Activated CD4-positive, CD25-positive, alpha-beta regulatory T cell treated with anti-CD3 and anti-CD28 coated beads, Interleukin-2, amount 50 U/mL, for 72 hours (primary cell): Measurements from ENCODE around the gene LARP4B.

Experiments
- DNase-seq: peaks from one replicate; pipeline ENCODE4 v3.0.0; 2021

The LARP4B gene

DNA sequence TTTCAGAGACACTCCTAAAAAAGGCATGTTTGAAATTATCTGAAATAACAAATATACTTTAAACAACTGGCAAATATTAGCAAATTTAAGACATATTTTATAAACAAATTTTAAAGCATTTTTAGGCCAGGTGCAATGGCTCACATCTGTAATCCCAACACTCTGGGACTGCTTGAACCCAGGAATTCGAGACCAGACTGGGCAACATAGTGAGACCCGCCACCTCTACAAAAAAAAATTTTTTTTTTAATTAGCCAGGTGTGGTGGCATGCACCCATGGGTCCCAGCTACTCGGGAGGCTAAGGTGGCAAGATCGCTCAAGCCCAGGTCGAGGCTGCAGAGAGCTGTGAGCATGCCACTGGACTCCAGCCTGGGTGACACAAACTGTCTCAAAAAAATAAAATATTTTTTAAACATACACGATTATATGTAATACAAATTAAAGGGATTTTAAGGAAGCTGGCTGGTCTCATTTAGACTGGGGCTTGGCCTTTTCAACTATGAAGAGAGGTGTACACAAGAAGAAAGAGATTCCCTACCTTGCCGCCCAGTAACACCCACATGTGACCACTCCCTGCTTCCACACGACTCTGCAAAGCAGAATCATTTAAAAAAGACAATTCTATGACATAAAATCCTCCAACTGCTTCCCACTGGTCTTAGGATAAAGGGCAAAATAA lies 7.5 kb downstream of the LARP4B start:
- no peak for DNase-seq

DNA sequence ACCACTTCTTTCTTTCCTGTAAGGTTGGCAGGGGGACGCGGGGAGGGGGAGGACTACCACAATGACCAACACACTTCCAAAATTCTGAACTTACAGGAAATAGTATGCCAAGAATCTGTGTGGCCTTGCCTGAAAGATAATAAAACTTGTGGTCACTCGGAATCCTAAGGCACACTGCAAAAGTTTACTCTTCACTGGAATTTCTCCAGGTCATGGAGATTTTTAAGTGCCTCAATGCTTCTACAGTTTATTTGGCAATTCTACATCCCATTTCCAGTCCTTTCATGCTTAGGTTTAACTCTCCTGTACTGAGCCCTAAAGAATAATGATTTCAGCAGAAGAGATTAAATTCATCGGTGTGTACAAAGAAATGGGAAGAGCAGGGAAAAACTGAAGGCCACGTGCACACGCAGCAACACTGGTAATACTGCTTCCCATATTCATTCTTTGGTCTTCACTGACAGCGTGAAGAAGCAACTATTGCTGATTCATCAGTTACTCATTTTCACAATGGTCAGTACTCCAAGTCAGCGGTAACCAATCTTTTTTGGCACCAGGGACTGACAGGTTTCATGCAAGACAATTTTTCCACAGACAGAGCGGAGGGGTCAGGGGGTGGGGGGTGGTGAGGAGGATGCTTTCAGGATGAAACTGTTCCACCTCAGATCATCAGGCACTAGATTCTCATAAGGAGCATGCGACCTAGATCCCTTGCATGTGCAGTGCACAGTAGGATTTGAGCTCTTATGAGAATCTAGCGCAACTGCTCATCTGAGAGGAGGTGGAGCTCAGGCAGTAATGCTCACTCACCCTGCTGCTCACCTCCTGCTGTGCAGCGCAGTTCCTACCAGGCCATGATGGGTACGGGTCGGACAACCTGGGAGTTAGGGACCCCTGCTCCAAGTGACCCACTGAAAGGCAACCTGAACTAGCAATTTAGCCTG lies 9.8 kb downstream of the LARP4B start:
- DNase-seq, result no peak

DNA sequence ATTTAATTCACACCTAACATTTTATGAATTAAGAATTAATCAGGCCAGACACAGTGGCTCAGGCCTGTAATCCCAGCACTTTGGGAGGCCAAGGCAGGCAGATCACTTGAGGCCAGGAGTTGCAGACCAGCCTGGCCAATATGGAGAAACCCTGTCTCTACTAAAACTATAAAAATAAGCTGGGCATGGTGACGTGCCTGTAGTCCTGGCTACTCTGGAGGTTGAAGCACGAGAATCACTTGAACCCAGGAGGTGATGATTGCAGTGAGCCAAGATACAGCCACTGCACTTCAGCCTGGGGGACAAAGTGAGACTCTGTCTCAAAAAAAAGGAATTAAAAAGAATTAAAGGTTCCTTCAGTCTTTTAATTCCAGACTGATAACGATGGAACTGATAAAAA lies 11.1 kb downstream of the LARP4B start:
- no peak for DNase-seq

DNA sequence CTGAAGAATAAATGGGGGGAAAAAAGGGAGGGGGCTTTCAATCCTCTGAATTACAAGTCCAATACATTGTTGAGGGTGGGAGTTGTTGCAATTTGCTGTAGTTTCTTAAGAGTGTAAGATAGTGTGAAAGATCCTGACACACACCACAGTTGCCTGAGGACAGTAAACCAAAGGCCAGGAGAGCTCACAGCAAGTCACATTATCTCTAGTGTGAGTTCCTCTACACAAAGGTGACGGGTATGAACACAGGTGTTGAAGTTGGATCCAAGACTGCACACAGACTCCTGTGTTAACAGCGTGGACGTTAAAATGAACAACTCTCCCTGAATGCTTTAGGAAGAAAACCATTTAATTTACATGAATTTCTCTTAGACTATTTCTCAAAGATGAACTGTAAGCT lies 12.0 kb downstream of the LARP4B start:
- DNase-seq, result no peak

DNA sequence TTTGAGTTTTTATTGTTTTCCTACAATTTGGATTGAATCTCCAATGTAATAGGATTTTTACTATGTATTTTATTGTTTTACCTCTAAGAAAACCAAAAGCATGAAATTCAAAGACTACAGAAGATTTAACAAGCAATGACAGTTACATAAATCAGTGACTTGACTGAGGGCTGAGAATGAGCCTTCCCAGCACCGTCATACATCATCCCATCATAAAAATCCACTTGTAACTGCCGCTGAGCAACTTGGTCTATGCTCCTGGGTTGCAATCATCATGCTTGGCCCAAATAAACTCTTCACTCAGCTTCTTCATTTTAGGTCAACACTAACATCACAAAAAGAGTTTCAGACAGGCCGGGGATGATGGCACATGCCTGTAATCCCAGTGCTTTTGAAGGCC lies 13.5 kb downstream of the LARP4B start:
- DNase-seq, result no peak

DNA sequence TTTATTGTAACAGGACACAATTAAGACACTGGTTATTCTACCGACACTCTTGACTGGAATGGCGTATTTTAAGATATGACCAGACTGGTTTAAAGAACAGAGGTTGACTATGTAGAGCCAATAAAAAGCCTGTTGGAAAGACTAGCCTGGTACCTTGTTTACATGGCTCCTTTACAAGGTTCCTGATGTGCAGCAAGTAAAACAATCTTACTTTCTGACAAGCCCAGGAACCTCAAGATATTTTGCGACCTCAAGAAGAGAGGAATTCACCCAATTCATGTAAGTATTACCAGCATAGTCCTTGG lies 14.1 kb downstream of the LARP4B start:
- no peak for DNase-seq

DNA sequence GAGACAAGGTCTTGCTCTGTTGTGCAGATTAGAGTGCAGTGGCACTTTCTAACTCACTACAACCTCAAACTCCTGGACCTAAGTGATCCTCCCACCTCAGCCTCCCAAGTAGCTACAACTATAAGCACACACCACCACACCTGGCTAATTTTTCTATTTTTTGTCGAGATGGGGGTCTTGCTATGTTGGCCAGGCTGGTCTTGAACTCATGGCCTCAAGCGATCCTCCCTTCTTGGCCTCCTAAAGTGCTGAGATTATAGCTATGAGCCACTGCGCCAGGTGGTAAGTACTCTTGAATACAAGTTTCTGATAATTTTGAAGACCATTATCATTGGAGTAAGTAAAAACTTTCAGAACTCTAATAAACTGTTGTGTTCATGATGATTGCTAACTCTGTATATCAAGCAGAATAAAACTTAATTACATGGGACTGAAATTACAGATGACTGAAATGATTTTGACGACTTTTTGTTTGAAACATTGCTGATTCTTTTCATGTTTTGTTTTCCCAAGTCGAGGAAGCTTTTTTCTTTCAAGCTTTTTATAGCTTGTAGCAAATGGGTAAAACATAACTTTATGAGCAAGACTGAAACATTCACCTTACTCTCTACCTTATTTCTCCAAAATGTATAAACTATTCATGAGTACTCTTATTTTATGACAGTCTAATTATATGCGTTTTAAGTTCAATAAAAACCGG lies 14.6 kb downstream of the LARP4B start:
- DNase-seq, result no peak

DNA sequence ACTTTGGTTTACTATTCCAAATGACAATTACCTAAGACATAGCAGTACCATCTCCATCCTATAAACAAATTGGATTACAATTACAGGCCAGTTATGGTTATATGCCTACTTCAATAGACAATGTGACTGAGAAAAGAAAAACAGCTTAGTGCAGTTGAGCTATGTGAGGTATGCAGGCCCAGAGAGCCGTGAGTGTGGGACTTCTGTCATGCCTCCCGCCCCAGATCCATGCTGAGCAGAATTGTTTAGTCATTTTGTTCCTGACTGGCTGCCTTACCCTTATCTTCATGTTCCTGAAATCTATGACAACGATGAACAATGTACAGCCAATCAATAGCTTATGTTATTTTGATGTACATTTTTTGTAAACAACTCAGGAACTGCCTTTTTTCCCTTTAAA lies 21.7 kb downstream of the LARP4B start:
- DNase-seq, result no peak

DNA sequence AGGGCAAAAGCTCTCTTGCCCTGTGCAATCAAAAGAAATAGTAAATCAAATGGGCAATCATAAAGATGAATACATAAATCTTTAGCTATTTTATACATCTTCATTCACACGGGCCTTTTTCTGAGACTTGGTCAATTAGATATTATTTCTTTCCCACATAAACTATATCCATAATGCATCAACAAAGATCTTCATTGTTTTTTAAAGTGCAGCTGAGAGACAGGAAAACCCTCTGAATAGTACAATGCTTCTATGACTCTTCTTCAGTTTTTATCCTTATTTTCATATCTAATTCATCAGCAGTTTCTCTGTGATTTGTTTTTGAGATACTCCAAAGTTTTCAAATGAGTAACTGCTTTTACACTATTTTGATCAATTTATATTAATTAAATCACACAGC lies 25.5 kb downstream of the LARP4B start:
- no peak for DNase-seq

DNA sequence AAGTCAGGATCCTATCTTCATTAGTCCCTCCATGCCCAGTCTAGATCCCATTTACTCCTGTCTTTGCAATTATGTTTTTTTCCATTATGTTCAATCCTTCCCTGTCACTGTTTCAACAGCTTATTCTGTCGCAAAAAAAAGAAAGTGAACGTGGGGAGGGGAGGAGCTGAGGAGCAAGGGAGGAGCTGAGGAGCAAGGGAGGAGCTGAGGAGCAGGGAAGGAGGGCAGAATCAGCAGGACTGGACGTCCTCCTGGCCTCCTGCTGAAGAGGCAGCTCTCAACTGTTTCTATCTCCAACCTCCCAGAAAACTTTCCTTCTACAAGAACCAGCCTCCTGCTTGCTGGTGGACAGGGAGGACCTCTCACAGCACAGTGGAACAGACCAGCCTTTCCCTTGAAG lies 26.0 kb downstream of the LARP4B start:
- DNase-seq, result no peak

DNA sequence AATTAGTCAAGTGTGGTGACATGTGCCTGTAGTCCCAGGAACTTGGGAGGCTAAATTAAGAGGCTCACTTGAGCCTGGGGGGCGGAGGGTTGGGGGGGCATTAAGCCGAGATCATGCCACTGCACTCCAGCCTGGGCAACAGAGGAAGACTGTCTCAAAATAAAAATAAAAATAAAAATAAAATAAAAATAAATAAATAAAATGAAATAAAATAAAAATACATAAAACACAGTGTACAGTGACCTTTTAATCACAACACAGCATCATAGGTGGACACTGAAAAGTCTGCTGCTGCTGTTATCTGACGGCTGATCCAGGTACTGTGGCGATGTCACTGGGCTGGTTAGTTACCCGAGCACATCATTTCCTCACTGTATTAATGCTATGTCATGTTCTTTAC lies 27.1 kb downstream of the LARP4B start:
- no peak for DNase-seq

DNA sequence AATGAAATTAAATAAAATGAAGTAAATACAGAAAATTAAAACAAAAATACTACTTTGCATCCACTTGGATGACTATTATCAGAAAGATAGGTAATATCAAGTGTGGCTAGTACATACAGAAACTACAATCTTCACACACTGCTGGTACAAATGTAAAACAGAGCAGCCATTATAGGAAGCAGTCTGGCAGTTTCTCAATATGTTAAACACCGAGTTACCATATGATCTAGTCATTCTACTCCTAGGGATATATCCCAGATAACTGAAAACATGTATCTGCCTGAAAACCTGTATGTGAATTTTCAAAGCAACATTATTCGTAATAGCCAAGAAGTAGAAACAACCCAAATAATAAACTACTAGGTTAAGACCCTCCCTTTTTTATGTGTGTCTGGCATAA lies 33.4 kb downstream of the LARP4B start:
- DNase-seq, result no peak

DNA sequence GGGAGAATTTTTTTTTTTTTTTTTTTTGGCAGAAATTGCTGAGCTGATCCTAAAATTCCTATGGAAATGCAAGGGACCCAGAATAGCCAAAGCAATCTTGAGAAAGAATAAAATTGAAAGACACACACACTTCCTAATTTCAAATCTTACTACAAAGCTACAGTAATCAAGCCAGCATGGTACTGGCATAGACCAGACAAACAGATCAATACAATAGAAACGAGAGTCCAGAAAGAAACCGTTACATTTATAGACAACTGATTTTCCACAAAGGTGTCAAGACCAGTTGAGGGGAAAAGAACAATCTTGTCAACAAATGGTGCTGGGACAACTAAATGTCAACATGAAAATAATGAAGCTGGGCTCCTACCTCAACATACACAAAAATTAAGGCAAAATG lies 34.5 kb downstream of the LARP4B start:
- no peak for DNase-seq

DNA sequence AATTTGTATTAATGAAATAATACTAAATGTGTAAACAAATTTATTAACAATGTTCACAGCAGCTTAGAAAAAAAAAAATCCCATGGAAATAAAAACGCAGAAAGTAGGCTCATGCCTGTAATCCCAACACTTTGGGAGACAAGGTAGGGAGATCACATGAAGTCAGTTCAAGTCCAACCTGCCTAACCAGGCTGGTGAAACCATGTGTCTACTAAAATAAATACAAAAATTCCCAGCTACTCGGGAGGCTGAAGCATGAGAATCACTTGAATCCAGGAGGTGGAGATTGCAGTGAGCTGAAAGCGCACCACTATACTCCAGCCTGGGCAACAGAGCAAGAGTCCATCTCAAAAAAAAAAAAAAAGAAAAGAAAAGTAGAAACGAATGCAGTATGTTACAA lies 36.2 kb downstream of the LARP4B start:
- DNase-seq, result no peak

DNA sequence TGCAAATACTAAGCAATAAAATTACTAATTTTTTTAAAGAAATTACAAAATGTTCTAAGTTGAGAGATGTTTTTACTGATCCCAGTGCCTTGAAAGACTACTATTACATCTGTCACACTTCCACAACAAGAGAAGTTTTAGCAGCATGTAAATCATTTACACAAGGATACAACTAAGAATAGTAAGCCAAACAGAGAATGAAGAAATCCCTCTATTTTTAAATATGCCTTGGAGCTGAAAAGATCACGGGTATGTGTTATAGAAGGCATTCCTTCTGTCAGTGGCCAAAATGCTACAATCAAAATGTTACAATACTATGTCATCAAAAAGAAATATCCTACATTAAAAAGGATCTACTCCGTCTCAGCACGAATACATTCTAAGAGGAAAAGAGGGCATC lies 52.6 kb downstream of the LARP4B start:
- DNase-seq, result no peak

DNA sequence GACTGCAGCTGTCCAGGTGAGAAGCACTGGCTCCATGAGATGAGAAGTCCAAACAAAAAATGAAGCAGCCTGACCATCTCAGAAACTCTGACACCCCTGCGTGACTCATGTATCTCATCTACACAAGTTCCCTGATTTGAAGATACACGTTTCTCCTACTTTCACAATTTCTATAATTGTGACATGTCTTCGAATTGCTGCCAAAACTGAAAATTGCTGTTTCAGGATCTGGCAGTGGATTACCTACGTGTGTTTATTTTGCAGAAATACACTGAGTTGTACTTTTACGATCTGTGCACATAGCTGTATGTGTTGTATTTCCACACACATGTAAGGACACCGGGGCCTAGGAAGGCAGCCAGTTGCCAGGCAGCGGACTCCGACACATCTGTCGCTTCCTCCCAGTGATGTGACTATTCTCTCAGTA lies 53.2 kb downstream of the LARP4B start:
- no peak for DNase-seq

DNA sequence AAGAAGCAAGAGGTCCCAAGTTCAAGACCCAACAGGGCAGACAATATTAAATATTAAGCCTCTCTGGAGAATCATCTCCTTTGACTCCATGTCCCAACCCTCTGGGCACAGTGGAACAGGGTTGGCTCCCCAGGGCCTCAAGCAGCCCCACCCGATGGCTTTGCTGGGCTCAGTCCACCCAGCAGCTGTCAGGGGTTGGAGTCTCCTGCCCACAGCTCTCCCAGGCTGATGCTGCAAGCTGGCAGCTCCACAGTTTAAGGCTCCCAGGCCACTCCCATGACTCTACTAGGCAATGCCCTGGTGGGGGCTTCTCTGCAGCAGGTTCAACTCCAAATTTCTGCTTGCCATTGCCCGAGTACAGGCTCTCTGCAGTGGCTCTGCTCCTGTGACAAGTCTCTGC lies 55.1 kb downstream of the LARP4B start:
- no peak for DNase-seq

DNA sequence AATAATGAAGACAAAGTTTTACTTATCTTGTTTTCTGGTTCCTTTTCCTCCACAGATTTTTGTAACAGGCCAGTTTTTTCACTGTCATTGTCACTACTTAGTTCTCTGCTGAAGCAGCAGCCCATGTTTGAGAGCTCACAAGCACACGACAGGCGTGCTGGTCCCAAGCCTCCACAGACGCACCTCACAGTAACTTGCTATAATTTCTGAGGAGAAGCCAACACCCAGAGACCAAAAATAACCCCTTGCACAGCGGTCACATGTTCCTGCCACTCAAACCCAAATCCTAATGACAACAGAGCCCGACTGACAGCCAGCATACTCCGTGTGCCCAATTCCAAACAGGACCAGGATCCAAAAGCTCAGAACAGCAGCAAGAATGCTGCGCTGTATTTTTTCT lies 58.5 kb downstream of the LARP4B start:
- no peak for DNase-seq

DNA sequence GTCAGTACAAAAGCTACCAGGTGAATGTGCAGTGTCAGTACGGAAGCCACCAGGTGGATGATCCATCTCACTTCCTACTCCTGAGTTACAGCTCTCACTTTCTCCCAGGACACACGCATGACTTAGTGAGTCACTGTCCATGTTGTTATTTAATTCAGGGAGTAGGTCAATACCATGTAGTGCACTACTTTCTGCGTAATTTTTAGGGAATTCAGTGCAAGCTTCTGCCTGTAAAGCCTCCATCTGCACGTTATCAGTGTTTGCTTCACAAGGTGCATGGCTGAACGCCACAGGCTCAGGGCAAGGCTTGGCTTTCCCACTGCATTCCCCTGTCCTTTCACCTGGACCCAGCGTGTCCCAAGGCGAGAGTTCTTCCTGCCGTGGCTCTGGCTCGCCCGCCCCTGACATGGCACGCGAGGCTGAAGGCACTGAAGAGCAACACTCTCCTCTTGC lies 59.5 kb downstream of the LARP4B start:
- no peak for DNase-seq

DNA sequence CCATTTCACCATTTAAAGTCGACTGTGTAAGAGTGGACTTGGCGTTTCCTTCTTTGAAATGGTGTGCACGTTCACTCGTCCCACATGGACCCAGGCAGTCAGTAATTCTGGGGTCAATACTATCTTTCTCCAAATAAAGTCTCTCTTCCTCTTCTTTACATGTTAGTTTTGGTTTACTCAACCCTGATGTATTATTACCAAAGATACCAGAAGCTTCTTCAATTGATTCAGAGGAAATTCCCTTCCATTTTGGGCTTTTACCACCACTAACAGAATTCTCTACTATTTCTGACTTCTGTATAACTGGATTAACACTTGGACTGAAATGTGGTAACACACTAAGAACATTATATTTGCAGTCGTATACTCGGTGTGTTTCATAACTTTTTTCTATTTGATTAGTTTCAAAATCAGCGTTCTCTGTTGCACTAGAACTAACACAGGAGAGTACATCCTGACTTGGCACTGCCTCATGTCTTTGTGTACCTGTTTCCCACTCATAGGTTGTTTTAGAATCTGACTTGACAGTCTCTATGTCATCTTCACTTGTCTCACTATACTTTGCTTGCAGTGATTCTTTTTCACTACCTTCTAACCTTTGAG lies 60.8 kb downstream of the LARP4B start:
- DNase-seq, result no peak

DNA sequence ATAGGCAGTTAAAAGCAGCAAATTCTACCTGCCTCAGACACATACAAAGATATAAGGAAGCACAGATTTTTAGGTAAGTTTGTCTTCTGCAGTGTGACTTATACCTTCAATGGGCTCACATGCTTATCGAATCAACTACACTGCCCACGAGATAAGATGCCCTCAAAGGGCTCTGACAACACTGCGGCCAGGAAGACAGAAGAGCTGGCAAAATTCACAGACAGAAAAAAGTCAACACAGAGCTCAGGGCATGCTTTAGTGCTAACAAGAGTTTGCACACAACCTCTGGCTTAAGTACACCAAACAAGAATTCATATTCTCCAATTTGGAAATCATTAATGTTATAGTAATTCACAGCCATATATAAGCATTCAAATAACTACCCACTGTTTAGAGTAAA lies 62.3 kb downstream of the LARP4B start:
- no peak for DNase-seq

DNA sequence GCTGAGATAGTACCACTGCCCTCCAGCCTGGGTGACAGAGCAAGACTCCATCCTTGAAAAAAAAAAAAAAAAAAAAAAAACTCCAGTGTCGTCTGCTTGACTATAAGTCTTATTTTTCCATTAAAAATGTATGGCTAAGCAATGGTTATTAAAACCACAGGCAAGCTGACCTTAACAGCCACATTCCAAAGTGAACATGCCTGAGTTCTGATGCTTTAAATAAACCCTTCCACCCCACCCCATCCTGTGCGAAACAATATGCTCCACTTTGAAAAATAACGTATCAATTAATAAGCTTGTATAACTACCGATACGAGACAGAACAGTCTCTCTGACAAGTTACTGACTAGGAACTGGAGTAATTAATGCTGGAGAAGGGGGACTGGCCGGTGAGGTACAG lies 63.7 kb downstream of the LARP4B start:
- DNase-seq, result no peak

DNA sequence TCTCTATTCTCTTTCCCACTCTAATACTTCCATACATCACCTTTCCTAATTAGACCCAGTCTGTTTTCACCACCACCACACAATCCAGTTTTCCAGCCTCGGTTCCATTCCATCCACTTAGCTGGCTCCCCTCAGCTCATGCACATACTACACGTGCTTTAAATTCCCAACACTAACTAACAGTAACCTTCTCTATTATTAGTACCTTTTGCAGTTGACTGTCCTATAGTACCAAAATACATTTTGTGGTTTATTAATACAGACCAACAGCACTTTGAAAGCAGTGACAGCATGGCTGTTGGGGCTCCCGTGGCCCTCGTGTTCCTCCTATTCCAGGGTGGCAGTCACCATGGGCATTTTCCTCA lies 64.9 kb downstream of the LARP4B start:
- no peak for DNase-seq
